ENCODE measurements around the gene MMUT.
"Not testable (repeated sequence)": the region's sequence is repeated elsewhere in the genome, so short reads cannot be mapped to it uniquely, and the experiment has no call there.

Gene MMUT

GRCh38 chr6:49430866-49431265 lies 32.2 kb downstream of the MMUT start:
- H3K4me3 ChIP-seq (ENCODE audit: insufficient read depth, low read depth, low read length), result no peak overlapping the region
- WGBS, 2 experiments, result no CpG with 5 or more reads among the region's 1 CpG
- H3K27ac ChIP-seq (ENCODE audit: insufficient read depth, low read depth, low read length, poor library complexity, severe bottlenecking), result no peak overlapping the region
- H3K36me3 ChIP-seq (ENCODE audit: control insufficient read depth, insufficient read depth, low read length), result no peaks in the 10 kb centered on the region
- no peaks in the 10 kb centered on the region for H3K27me3 ChIP-seq (ENCODE audit: control insufficient read depth, insufficient read depth, low read length, poor library complexity, severe bottlenecking)
- no peaks in the 10 kb centered on the region for H3K4me1 ChIP-seq (ENCODE audit: control insufficient read depth, insufficient read depth, low read length)
- H3K9me3 ChIP-seq (ENCODE audit: control insufficient read depth, low read length), result no peaks in the 10 kb centered on the region

- H3K4me1 ChIP-seq (ENCODE audit: control insufficient read depth, insufficient read depth, low read length), result no peaks in the 10 kb centered on the region
- H3K9me3 ChIP-seq (ENCODE audit: control insufficient read depth, low read length), result no peaks in the 10 kb centered on the region
- no peaks in the 10 kb centered on the region for H3K36me3 ChIP-seq (ENCODE audit: control insufficient read depth, insufficient read depth, low read length)
- H3K4me3 ChIP-seq (ENCODE audit: insufficient read depth, low read depth, low read length), result no peak overlapping the region
- no peaks in the 10 kb centered on the region for H3K27me3 ChIP-seq (ENCODE audit: control insufficient read depth, insufficient read depth, low read length, poor library complexity, severe bottlenecking)
- WGBS, 2 experiments, result 66% methylated on average over 2 of the region's 2 CpGs; no CpG with 5 or more reads in 1 of the 2 experiments
- H3K27ac ChIP-seq (ENCODE audit: insufficient read depth, low read depth, low read length, poor library complexity, severe bottlenecking), result no peak overlapping the region
These were observed 32.9 kb downstream of the MMUT start for GRCh38 chr6:49430187-49430586.

GRCh38 chr6:49423817-49424216 lies 39.2 kb downstream of the MMUT start:
- Histone ChIP-seq H3K4me3 (ENCODE audit: insufficient read depth, low read depth, low read length) (no peak overlapping the region), H3K9me3 (ENCODE audit: control insufficient read depth, low read length) (no peaks in the 10 kb centered on the region), H3K27me3 (ENCODE audit: control insufficient read depth, insufficient read depth, low read length, poor library complexity, severe bottlenecking) (no peaks in the 10 kb centered on the region), H3K4me1 (ENCODE audit: control insufficient read depth, insufficient read depth, low read length) (no peaks in the 10 kb centered on the region), H3K36me3 (ENCODE audit: control insufficient read depth, insufficient read depth, low read length) (no peaks in the 10 kb centered on the region), H3K27ac (ENCODE audit: insufficient read depth, low read depth, low read length, poor library complexity, severe bottlenecking) (no peak overlapping the region)
- WGBS, 2 experiments, result 64% methylated on average over 1 of the region's 1 CpG; no CpG with 5 or more reads in 1 of the 2 experiments

GRCh38 chr6:49416195-49416594 lies 46.9 kb downstream of the MMUT start:
- Histone ChIP-seq H3K4me3 (ENCODE audit: insufficient read depth, low read depth, low read length) (no peak overlapping the region), H3K9me3 (ENCODE audit: control insufficient read depth, low read length) (no peaks in the 10 kb centered on the region), H3K27ac (ENCODE audit: insufficient read depth, low read depth, low read length, poor library complexity, severe bottlenecking) (no peak overlapping the region), H3K36me3 (ENCODE audit: control insufficient read depth, insufficient read depth, low read length) (no peaks in the 10 kb centered on the region), H3K27me3 (ENCODE audit: control insufficient read depth, insufficient read depth, low read length, poor library complexity, severe bottlenecking) (no peaks in the 10 kb centered on the region), H3K4me1 (ENCODE audit: control insufficient read depth, insufficient read depth, low read length) (no peaks in the 10 kb centered on the region)
- 94 to 95% methylated on average over 3 to 4 of the region's 4 CpGs for WGBS, 2 experiments

GRCh38 chr6:49415358-49415757 lies 47.7 kb downstream of the MMUT start:
- no peaks in the 10 kb centered on the region for H3K36me3 ChIP-seq (ENCODE audit: control insufficient read depth, insufficient read depth, low read length)
- no peak overlapping the region for H3K4me3 ChIP-seq (ENCODE audit: insufficient read depth, low read depth, low read length)
- H3K9me3 ChIP-seq (ENCODE audit: control insufficient read depth, low read length), result no peaks in the 10 kb centered on the region
- no peak overlapping the region for H3K27ac ChIP-seq (ENCODE audit: insufficient read depth, low read depth, low read length, poor library complexity, severe bottlenecking)
- 90% methylated on average over 1 of the region's 1 CpG; no CpG with 5 or more reads in 1 of the 2 experiments for WGBS, 2 experiments
- H3K27me3 ChIP-seq (ENCODE audit: control insufficient read depth, insufficient read depth, low read length, poor library complexity, severe bottlenecking), result no peaks in the 10 kb centered on the region
- H3K4me1 ChIP-seq (ENCODE audit: control insufficient read depth, insufficient read depth, low read length), result no peaks in the 10 kb centered on the region

GRCh38 chr6:49410564-49410963 lies 52.5 kb downstream of the MMUT start:
- Histone ChIP-seq H3K9me3 (ENCODE audit: control insufficient read depth, low read length) (no peaks in the 10 kb centered on the region), H3K27me3 (ENCODE audit: control insufficient read depth, insufficient read depth, low read length, poor library complexity, severe bottlenecking) (no peaks in the 10 kb centered on the region), H3K4me1 (ENCODE audit: control insufficient read depth, insufficient read depth, low read length) (no peaks in the 10 kb centered on the region), H3K4me3 (ENCODE audit: insufficient read depth, low read depth, low read length) (no peak overlapping the region), H3K36me3 (ENCODE audit: control insufficient read depth, insufficient read depth, low read length) (no peaks in the 10 kb centered on the region), H3K27ac (ENCODE audit: insufficient read depth, low read depth, low read length, poor library complexity, severe bottlenecking) (no peak overlapping the region)
- WGBS, 2 experiments, result 91% methylated on average over 3 of the region's 3 CpGs

GRCh38 chr6:49409951-49410542 lies 53.0 kb downstream of the MMUT start:
- H3K27ac ChIP-seq (ENCODE audit: insufficient read depth, low read depth, low read length, poor library complexity, severe bottlenecking), result no peak overlapping the region
- H3K27me3 ChIP-seq (ENCODE audit: control insufficient read depth, insufficient read depth, low read length, poor library complexity, severe bottlenecking), result no peaks in the 10 kb centered on the region
- WGBS, 2 experiments, result 31 to 39% methylated on average over 8 to 9 of the region's 9 CpGs
- no peak overlapping the region for H3K4me3 ChIP-seq (ENCODE audit: insufficient read depth, low read depth, low read length)
- no peaks in the 10 kb centered on the region for H3K36me3 ChIP-seq (ENCODE audit: control insufficient read depth, insufficient read depth, low read length)
- no peaks in the 10 kb centered on the region for H3K9me3 ChIP-seq (ENCODE audit: control insufficient read depth, low read length)
- no peaks in the 10 kb centered on the region for H3K4me1 ChIP-seq (ENCODE audit: control insufficient read depth, insufficient read depth, low read length)

- Histone ChIP-seq H3K9me3 (ENCODE audit: control insufficient read depth, low read length) (no peaks in the 10 kb centered on the region), H3K4me1 (ENCODE audit: control insufficient read depth, insufficient read depth, low read length) (no peaks in the 10 kb centered on the region), H3K27me3 (ENCODE audit: control insufficient read depth, insufficient read depth, low read length, poor library complexity, severe bottlenecking) (no peaks in the 10 kb centered on the region), H3K27ac (ENCODE audit: insufficient read depth, low read depth, low read length, poor library complexity, severe bottlenecking) (no peak overlapping the region), H3K4me3 (ENCODE audit: insufficient read depth, low read depth, low read length) (no peak overlapping the region), H3K36me3 (ENCODE audit: control insufficient read depth, insufficient read depth, low read length) (no peaks in the 10 kb centered on the region)
- WGBS, 2 experiments, result 92 to 94% methylated on average over 5 of the region's 5 CpGs
These were observed 56.6 kb downstream of the MMUT start for GRCh38 chr6:49406250-49406970.

GRCh38 chr6:49401063-49401462 lies 62.0 kb downstream of the MMUT start:
- Histone ChIP-seq H3K36me3 (ENCODE audit: control insufficient read depth, insufficient read depth, low read length) (no peaks in the 10 kb centered on the region), H3K27ac (ENCODE audit: insufficient read depth, low read depth, low read length, poor library complexity, severe bottlenecking) (no peak overlapping the region), H3K27me3 (ENCODE audit: control insufficient read depth, insufficient read depth, low read length, poor library complexity, severe bottlenecking) (no peaks in the 10 kb centered on the region), H3K4me1 (ENCODE audit: control insufficient read depth, insufficient read depth, low read length) (no peaks in the 10 kb centered on the region), H3K4me3 (ENCODE audit: insufficient read depth, low read depth, low read length) (no peak overlapping the region), H3K9me3 (ENCODE audit: control insufficient read depth, low read length) (no peaks in the 10 kb centered on the region)
- WGBS, 2 experiments, result 86 to 95% methylated on average over 2 to 3 of the region's 3 CpGs

- not testable (repeated sequence) for H3K36me3 ChIP-seq (ENCODE audit: control insufficient read depth, insufficient read depth, low read length); H3K9me3 ChIP-seq (ENCODE audit: control insufficient read depth, low read length); H3K27ac ChIP-seq (ENCODE audit: insufficient read depth, low read depth, low read length, poor library complexity, severe bottlenecking); H3K4me3 ChIP-seq (ENCODE audit: insufficient read depth, low read depth, low read length); H3K27me3 ChIP-seq (ENCODE audit: control insufficient read depth, insufficient read depth, low read length, poor library complexity, severe bottlenecking); H3K4me1 ChIP-seq (ENCODE audit: control insufficient read depth, insufficient read depth, low read length)
- WGBS, 2 experiments, result 87 to 92% methylated on average over 23 to 24 of the region's 28 CpGs
These were observed 76.2 kb downstream of the MMUT start for GRCh38 chr6:49386667-49387508.
